GM23338 (cell line): ENCODE results near the gene VSIG8. TPM values are rescaled to one million over a fixed set of nuclear protein-coding genes. Genes with fewer than 3 reads are reported as not detected.

Experiments used
- microRNA-seq: library from miRNA; unstranded; fragments of <30 nt; microRNA quantifications from one replicate; pipeline ENCODE4, GENCODE V29; 2017
- polyA plus RNA-seq: library from polyadenylated mRNA; unstranded; fragments of >200 nt; fragmentation: Nextera tagmentation; extraction: Ambion mirVana; gene quantifications from 2 replicates; pipeline ENCODE4 v1.2.1, GENCODE V29; 2016
- small RNA-seq: library from RNA; depleted of rRNA; stranded (forward); fragments of <200 nt; gene quantifications from one replicate; pipeline ENCODE3, GENCODE V24; 2014; ENCODE audit warnings: low replicate concordance
- total RNA-seq: library from RNA; depleted of rRNA; stranded (reverse); fragments of >200 nt; shearing (Covaris generic); gene quantifications from 2 replicates; pipeline ENCODE4 v1.2.3, GENCODE V29; 2014; rRNA removed

The VSIG8 gene
- total and polyA plus RNA-seq, 2 experiments from 2014 or later = not detected

Small RNA genes within 50 kb of the gene (microRNA-seq; reads per million reads assigned to microRNA genes)
- not detected for gene MIR4259

Small RNA genes within 50 kb of the gene (small RNA-seq; reads per million reads assigned to genes)
- gene MIR4259 = not detected
- not detected for gene RF00570

Other genes starting within 250 kb of the VSIG8 start
- not detected in 2 replicates for gene CRP, start 148.1 kb downstream of the VSIG8 start, total RNA-seq
- gene CRP, start 148.1 kb downstream of the VSIG8 start, polyA plus RNA-seq = not detected in 2 replicates
- gene DUSP23, start 81.7 kb downstream of the VSIG8 start, total RNA-seq = 50.8 and 56.3 TPM in 2 replicates
- 95.3 and 97.6 TPM in 2 replicates for gene DUSP23, start 81.7 kb downstream of the VSIG8 start, polyA plus RNA-seq
- gene FCRL6, start 60.3 kb downstream of the VSIG8 start, total RNA-seq = not detected in 2 replicates
- not detected in 2 replicates for gene FCRL6, start 60.3 kb downstream of the VSIG8 start, polyA plus RNA-seq
- not detected in 2 replicates for gene SLAMF8, start 35.8 kb downstream of the VSIG8 start, total RNA-seq
- gene SLAMF8, start 35.8 kb downstream of the VSIG8 start, polyA plus RNA-seq = not detected in 2 replicates
- gene CFAP45, start 37.5 kb upstream of the VSIG8 start, total RNA-seq = not detected in 2 replicates
- gene CFAP45, start 37.5 kb upstream of the VSIG8 start, polyA plus RNA-seq = 0.19 and 0.36 TPM in 2 replicates
- 55.4 and 60.1 TPM in 2 replicates for gene TAGLN2, start 62.9 kb upstream of the VSIG8 start, total RNA-seq
- gene TAGLN2, start 62.9 kb upstream of the VSIG8 start, polyA plus RNA-seq = 53.7 and 58.2 TPM in 2 replicates
- gene IGSF9, start 83.0 kb upstream of the VSIG8 start, total RNA-seq = 23.5 and 27.6 TPM in 2 replicates
- 9.3 and 10.3 TPM in 2 replicates for gene IGSF9, start 83.0 kb upstream of the VSIG8 start, polyA plus RNA-seq
- not detected in 2 replicates for gene SLAMF9, start 91.6 kb upstream of the VSIG8 start, total RNA-seq
- not detected in 2 replicates for gene SLAMF9, start 91.6 kb upstream of the VSIG8 start, polyA plus RNA-seq
- 4.6 and 5.0 TPM in 2 replicates for gene PIGM, start 169.3 kb upstream of the VSIG8 start, total RNA-seq
- 5.0 TPM in 2 replicates for gene PIGM, start 169.3 kb upstream of the VSIG8 start, polyA plus RNA-seq
- 1.6 and 2.8 TPM in 2 replicates for gene KCNJ10, start 207.5 kb upstream of the VSIG8 start, total RNA-seq
- gene KCNJ10, start 207.5 kb upstream of the VSIG8 start, polyA plus RNA-seq = 1.2 and 1.4 TPM in 2 replicates
- 0.08 and 0.24 TPM in 2 replicates for gene KCNJ9, start 218.9 kb upstream of the VSIG8 start, total RNA-seq
- 0.26 and 0.34 TPM in 2 replicates for gene KCNJ9, start 218.9 kb upstream of the VSIG8 start, polyA plus RNA-seq
- gene IGSF8, start 236.0 kb upstream of the VSIG8 start, total RNA-seq = 111 and 120 TPM in 2 replicates
- gene IGSF8, start 236.0 kb upstream of the VSIG8 start, polyA plus RNA-seq = 38.4 and 41.5 TPM in 2 replicates